BJ (cell line): ENCODE data around the gene RAB11FIP4. TPM values are rescaled to one million over a fixed set of nuclear protein-coding genes. Genes with fewer than 3 reads are reported as not detected.

Experiments used
- CTCF ChIA-PET: fragments of 350-600 bp; formaldehyde crosslinking; extraction: SDS; loops from one replicate; lab custom pipeline; 2021; ENCODE audit warnings: antibody characterized with exemption, inconsistent platforms; lab: Yijun Ruan, JAX
- POLR2A ChIA-PET: fragments of 300-600 bp; sonication (Branson Sonifier 250); formaldehyde crosslinking; extraction: SDS; loops from one replicate; lab custom pipeline; 2021; ENCODE audit warnings: antibody characterized with exemption; lab: Charles Lee
- DNase-seq: peaks from one replicate; pipeline ENCODE4 v3.0.0-alpha.2; 2011; ENCODE audit warnings: low read depth
- H3K27me3 ChIP-seq: 2 replicates; pipeline ENCODE4 v1.6.0; 2011; ENCODE audit warnings: low read length; ENCODE audit not compliant: control insufficient read depth, insufficient read depth
- H3K36me3 ChIP-seq: 2 replicates; pipeline ENCODE4 v1.5.1; 2011; ENCODE audit warnings: low read length; ENCODE audit not compliant: control insufficient read depth, insufficient read depth
- H3K4me3 ChIP-seq: 2 replicates; pipeline ENCODE4 v1.5.1; 2011; ENCODE audit warnings: low read depth, mild to moderate bottlenecking, control low read depth, low read length
- polyA plus RNA-seq: library from polyadenylated mRNA; depleted of rRNA; stranded (reverse); fragments of >200 nt; gene quantifications from 2 replicates; pipeline ENCODE4 v1.2.3, GENCODE V29; 2011
- TF ChIP-seq, protein P1 (sequence below): IDR thresholded peaks from 2 replicates; pipeline ENCODE4 v1.5.1; 2011; ENCODE audit warnings: low read depth, mild to moderate bottlenecking, control low read depth, inconsistent platforms, low read length, moderate library complexity; ENCODE audit not compliant: insufficient read depth

The RAB11FIP4 gene
- polyA plus RNA-seq, 1 experiment: 0.15 TPM

DNA sequence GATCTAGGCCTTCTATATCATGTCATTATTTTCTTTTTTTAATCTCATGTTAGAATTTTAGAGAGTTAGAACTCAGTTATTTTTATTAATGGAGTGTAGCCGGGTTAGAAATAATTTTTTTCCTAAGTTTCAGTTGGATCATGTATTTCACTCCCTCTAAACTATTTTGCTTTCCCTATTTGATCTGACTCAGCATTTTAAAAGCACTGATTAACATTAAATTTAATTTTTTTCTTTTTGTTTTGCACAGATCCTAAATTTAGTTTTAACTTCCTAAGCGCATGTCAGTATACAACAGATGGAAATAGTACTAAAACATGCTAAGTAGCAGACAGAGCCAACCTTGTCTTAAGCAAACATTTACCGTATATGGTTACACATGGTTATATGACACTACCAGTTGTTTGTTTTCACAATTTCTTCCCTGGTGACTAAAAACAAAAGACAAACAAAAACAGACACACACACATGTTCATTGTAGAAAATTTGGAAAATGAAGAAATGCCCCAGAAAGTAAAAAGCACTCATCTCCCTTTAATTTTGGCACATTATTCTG is 33.6 kb upstream of the RAB11FIP4 start:
- CTCF ChIA-PET: no interaction called here
- H3K27me3 ChIP-seq: no peaks in the 10 kb centered on the region
- TF ChIP-seq, protein P1, sequence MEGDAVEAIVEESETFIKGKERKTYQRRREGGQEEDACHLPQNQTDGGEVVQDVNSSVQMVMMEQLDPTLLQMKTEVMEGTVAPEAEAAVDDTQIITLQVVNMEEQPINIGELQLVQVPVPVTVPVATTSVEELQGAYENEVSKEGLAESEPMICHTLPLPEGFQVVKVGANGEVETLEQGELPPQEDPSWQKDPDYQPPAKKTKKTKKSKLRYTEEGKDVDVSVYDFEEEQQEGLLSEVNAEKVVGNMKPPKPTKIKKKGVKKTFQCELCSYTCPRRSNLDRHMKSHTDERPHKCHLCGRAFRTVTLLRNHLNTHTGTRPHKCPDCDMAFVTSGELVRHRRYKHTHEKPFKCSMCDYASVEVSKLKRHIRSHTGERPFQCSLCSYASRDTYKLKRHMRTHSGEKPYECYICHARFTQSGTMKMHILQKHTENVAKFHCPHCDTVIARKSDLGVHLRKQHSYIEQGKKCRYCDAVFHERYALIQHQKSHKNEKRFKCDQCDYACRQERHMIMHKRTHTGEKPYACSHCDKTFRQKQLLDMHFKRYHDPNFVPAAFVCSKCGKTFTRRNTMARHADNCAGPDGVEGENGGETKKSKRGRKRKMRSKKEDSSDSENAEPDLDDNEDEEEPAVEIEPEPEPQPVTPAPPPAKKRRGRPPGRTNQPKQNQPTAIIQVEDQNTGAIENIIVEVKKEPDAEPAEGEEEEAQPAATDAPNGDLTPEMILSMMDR: no peak
- H3K4me3 ChIP-seq: no peak overlapping the region
- POLR2A ChIA-PET: no interaction called here
- no peak for DNase-seq
- peaks cover 9% of the 10 kb centered on the region for H3K36me3 ChIP-seq

DNA sequence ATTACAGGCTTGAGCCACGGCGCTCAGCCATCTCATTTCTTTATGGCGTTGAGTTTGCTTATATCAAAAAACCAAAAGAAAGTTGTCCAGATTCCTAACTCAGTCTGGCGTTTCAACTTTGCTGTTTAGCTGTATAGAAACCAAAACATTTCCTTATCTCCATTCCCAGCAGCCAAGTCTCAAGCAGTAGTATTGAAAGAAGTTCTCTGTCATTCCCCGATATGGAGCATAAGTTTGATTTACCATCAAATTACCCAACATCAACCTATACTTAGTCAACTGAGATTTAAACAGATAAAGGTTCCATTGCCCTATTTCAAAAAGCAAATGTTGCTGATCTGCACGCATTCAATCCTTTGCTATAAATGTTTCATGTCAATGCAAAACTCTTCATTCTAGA is 27.5 kb upstream of the RAB11FIP4 start:
- ChIA-PET POLR2A (no interaction called here), CTCF (no interaction called here)
- Histone ChIP-seq H3K36me3 (peaks cover 4% of the 10 kb centered on the region), H3K27me3 (no peaks in the 10 kb centered on the region), H3K4me3 (no peak overlapping the region)
- TF ChIP-seq, protein P1: no peak
- no peak for DNase-seq

DNA sequence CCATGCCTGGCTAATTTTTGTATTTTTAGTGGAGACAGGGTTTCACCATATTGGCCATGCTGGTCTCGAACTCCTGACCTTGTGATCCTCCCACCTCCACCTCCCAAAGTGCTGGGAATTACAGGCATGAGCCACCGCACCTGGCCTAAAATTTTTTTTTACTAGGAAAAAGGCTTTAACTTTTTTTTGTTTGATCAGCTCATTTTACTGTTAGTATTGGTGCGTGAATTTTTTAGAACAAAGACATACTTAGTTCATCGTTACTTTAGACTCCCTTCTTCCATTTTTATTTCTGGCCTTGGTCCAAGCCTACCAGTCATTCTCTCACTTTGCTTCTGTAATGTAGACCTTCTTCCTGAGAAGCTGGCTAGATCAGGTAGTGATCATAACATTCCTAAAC is 25.4 kb upstream of the RAB11FIP4 start:
- TF ChIP-seq, protein P1: no peak
- ChIA-PET CTCF (interaction anchor here (1.3 kb wide), 1 partner anchor 9 kb away, joined by 3 read pairs; no protein-coding TSS in a partner anchor), POLR2A (no interaction called here)
- Histone ChIP-seq H3K4me3 (no peak overlapping the region), H3K27me3 (no peaks in the 10 kb centered on the region), H3K36me3 (peaks cover 1% of the 10 kb centered on the region)
- no peak for DNase-seq

DNA sequence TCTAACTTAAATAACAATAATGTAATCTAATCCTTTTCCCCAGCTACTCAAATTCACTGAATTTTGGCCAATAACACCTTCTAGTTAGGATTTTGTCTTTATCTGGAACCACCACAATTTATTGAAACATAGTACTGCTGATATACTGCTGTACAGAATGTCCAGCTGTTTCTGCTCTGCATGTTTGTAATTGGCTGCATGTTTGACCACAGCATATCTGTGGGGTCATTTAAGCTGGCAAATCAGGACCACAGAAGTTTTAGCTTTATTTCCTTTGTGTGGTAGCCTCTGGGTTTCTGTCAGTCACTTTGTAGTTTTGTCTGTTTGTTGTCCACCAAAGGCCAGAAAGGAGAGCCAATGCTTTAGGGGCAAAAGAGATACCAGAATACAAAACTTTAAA is 22.2 kb upstream of the RAB11FIP4 start:
- no peak overlapping the region for H3K4me3 ChIP-seq
- H3K36me3 ChIP-seq: peaks cover 1% of the 10 kb centered on the region; the same call in 1 of the 2 replicates
- H3K27me3 ChIP-seq: no peaks in the 10 kb centered on the region
- TF ChIP-seq, protein P1: no peak
- POLR2A ChIA-PET: interaction anchor here (0.6 kb wide), 1 partner anchor 546 kb away, joined by 3 read pairs; no protein-coding TSS in a partner anchor
- no peak for DNase-seq
- CTCF ChIA-PET: interaction anchor here (0.8 kb wide), 1 partner anchor 13 kb away, joined by 3 read pairs; no protein-coding TSS in a partner anchor

DNA sequence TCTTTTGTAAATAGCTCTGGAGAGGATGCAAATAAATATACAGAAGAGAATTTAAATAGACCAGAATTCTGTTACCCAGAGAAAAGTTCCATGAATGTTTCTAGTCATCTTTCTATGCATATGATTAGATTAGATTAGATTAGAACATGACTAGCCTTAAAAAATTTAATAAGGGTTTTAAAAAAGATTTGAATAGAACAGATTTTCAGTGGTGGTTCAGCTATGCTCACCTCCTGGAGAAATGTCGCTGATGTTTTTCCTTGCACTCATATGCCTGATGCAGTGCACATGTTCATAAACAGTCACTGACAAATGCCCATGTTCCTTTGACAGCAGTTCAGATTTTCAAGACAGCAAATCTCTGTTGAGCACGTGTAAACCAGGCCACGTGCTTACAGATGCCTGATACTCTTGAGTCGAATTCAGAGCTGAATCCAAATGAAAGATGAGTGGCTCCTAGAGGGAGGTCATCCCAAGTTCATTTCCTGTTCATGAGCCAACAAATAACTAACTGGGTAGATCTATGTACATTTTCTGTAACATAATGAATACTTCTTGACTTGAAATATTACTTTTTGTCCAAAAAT is 19.9 kb upstream of the RAB11FIP4 start:
- Histone ChIP-seq H3K36me3 (peaks cover 1% of the 10 kb centered on the region; the same call in 1 of the 2 replicates), H3K4me3 (no peak overlapping the region), H3K27me3 (no peaks in the 10 kb centered on the region)
- TF ChIP-seq, protein P1: no peak
- peak; percentile 6 for DNase-seq
- ChIA-PET CTCF (interaction anchor here (0.7 to 2.2 kb wide), 5 partner anchors 17 to 272 kb away, joined by 3 to 5 read pairs (median 4); no protein-coding TSS in a partner anchor), POLR2A (no interaction called here)
